HG03066 (cell line): ENCODE measurements around the gene RAET1G.
"Not testable (repeated sequence)": the region's sequence is repeated elsewhere in the genome, so short reads cannot be mapped to it uniquely, and the experiment has no call there.

Experiments
- ATAC-seq: cut with Tn5 transposase; IDR thresholded peaks from one replicate; pipeline ENCODE4 v1.9.1; 2021; ENCODE audit warnings: low read depth; ENCODE audit not compliant: unreplicated experiment

The RAET1G gene

GRCh38 chr6:149935668-149936067, 12.7 kb upstream of the RAET1G start:
- ATAC-seq: no peak

DNA sequence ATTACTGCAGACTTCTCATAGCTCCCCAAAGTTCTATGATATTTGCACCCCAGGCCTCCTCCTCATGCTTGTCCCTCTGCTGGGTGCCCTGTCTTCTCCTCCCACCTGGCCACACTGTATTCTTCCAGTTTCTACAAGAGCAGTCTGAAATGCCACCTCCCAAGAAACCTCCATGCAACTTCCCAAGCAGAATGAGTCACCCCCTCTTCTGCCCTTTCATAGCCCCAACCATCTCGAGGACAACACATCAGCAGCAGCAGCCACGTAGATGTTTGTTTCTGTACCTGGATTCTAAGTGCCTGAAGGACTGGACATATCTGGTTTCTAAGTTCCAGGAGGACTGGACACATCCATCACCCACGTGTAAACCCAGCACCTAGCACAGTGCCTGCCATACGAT, 12.3 kb upstream of the RAET1G start:
- no peak for ATAC-seq

- no peak for ATAC-seq
Observed at GRCh38 chr6:149934249-149935156, 11.6 kb upstream of the RAET1G start.

- ATAC-seq: no peak
Observed at GRCh38 chr6:149933461-149933860, 10.5 kb upstream of the RAET1G start.

DNA sequence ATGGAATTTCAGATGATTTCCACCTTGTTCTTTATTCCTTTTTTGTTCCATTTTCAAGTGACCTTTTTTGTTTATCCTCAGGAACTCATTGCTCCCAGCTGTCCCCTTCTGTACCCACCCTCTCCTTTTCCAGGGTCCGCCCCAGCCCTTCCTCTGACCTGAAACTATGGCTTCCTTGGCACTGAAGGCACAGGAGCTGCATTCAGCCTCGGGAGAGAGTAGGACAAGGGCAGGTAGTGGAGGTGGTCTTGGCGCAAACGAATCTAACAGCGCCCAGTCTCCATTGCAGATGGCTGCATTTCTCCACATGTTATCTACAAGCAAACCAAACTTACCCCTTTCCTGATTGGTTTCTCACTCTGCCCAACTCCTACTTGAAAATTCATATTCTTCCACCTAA, 10.1 kb upstream of the RAET1G start:
- ATAC-seq: no peak

DNA sequence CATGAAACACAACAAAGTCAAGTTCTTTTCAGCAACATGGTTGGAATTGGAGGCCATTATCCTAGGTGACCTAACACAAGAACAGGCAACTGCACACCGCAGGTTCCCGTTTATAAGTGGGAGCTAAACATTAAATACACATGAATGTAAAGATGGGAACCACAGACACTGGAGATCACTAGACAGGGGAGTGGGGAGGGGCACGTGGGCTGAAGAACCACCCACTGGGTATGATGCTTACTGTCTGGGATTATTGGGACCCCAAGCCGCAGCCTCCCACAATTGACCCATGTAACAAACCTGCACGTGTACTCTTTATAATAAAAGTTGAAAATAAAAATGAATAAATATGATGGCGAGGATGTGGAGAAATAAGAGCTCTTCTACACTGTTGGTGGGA, 8.6 kb upstream of the RAET1G start:
- ATAC-seq: no peak

DNA sequence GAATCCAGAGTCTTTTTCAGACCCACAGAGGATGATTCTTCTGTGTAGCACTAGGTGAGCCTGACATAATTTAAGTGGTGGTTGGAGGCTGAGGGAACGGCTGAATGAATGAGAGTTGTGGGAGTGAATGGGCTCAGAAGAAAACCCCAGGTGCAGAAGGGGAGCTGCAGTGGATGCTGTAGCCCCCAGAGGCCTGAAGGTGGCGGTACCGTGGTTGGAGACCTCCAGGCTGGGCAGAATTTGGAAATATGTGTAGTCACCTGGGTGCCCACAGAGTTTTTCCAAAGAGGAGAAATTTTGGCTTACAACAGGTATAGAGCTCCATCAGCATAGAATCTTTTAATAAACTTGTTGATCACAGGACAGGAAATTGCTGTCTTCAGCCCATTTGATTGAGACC, 6.5 kb upstream of the RAET1G start:
- no peak for ATAC-seq

GRCh38 chr6:149927025-149927424, 4.1 kb upstream of the RAET1G start:
- not testable (repeated sequence) for ATAC-seq

- ATAC-seq: peak; percentile 60
Observed at GRCh38 chr6:149925974-149926777, 3.3 kb upstream of the RAET1G start.

GRCh38 chr6:149925253-149925973, 2.5 kb upstream of the RAET1G start:
- ATAC-seq: no peak

- no peak for ATAC-seq
Observed at GRCh38 chr6:149924933-149925252, 2.0 kb upstream of the RAET1G start.

DNA sequence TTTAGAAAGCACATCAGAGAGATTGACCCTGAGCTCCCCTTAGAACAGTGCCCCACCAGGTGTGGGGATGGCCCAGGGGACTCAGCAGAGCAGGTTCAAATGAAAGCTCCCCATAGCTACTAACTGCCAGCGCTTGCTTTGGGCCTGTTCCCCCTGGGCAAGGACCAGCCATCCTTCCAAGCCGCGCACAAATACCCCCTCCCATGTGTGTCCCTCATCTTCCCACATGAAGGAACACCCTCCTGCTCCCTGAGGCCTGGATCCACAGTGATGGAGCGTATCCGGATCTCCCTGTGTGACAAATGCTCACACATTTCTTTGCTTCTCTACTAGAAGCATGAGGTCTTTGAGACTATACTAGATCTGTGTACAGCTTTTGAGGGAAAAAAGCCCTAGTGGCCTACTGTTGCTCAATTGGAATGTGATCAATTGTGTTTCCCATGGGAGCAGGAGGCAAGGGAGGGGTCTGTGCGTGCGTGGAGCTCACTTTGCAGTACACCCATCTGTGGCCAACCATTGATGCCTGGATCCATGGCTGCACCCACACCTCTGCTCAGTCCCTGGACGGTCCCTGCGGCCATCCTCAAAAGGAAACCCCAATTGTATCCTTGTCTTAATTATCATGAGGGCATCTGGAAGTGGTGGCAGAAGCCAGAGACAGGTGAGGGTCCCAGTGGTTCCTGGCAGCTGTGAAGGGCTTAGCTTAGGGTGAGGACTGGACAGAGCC, 1.4 kb upstream of the RAET1G start:
- no peak for ATAC-seq

- no peak for ATAC-seq
Observed at GRCh38 chr6:149923327-149923986, 536 bp upstream of the RAET1G start.

- not testable (repeated sequence) for ATAC-seq
Observed at GRCh38 chr6:149922091-149922490, 830 bp downstream of the RAET1G start.

GRCh38 chr6:149921361-149921760, 1.6 kb downstream of the RAET1G start:
- no peak for ATAC-seq

DNA sequence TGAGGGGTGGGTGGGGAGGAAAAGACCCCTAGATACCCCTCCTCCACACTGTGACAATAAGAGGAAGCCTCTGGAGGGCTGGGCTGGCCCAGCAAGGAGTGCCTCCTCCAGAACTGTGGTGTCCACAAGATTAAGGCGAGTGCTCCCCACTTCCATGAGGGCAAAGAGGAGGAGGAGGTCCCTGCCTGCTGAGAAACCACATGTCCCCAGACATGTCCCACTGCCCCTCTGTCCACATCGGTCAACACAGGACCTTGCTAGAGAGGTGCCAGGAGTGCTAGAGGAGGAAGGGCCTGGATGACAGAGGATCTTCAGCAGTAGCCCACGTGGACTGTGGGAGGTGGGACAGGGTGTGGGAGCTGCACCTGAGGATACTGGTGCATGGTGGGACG, 3.1 kb downstream of the RAET1G start:
- no peak for ATAC-seq

DNA sequence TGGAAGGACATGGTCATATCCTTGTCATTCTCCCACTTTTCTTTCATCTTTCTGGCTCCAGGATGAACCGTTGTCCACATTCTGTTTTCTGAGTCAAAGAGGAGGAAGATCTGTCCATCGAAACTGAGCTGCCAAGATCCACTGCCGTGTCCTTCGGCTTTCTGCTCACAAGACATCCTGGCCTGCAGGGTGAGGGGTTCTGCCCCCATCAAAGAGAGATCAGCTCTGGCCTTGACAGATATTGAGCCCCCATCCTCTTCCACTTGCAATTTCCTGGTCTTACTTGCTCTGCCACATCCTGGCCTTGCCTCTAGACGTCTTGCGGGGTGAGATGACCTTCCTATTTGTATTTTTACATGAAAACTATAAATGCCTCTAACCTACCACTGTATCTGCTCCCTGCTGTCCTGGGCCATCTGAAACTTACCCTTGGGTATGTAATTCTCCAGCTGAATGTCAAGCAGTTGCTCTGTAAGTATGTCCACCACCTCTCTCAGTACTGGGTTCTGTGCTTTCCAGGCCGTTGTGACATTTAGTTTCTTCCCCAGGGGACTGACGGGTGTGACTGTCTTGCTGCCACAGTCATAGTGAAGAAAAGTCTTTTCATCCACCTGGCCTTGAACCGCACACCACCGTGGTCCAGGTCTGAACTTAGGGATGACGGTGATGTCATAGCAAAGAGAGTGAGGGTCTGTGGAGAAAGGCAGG, 3.6 kb downstream of the RAET1G start:
- not testable (repeated sequence) for ATAC-seq

- no peak for ATAC-seq
Observed at GRCh38 chr6:149918151-149918905, 4.6 kb downstream of the RAET1G start.

GRCh38 chr6:149917679-149918078, 5.2 kb downstream of the RAET1G start:
- ATAC-seq: no peak
